ENCODE results near the gene SRBD1. TPM values are rescaled to one million over a fixed set of nuclear protein-coding genes. Genes with fewer than 3 reads are reported as not detected.

The SRBD1 gene
- polyA plus RNA-seq, 1 experiment: 2.7 TPM

DNA sequence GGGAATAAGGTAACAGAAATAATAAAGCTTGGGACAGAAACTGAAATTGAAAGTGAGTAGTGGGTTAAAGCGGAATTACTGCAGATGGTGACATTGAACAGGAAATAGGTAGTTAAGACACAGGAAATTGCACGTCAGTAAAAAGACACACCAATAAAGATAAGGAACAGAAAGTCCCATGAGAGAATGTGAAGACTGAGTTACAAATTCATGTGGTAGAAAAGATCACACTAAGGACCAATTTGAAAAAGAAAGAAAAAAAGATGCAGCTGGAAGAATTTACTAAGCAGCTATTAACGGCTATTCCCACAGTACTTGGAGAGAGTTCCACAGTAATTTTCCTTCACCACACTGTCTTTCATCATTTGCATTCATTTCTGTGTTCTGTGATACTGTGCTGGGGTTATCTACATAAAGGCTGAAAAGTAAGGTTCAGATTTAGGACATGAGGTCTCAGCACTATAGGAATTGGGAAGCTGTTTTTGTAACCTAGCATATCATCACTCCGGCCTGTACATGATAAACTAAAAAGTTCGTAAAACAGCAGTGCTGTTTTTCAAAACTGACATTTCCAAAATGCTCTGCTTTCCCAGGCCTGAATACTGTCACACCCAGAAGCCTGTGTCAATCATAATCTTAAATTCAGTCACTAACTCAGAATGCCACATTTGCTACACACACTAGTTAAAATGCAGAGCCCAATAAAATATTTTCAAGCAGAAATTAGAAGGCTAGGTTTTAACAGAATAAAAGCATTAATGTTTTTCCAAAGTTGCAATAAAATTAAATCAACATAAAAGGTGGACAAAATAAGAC is 42.9 kb downstream of the SRBD1 start:
- ChIA-PET CTCF (interaction anchor here (1.2 to 1.3 kb wide), 2 partner anchors 11 to 586 kb away, joined by 3 to 4 read pairs; no protein-coding TSS in a partner anchor), POLR2A (no interaction called here)
- Histone ChIP-seq H3K36me3 (ENCODE audit: control insufficient read depth, insufficient read depth, low read length) (no peaks in the 10 kb centered on the region), H3K27me3 (ENCODE audit: control insufficient read depth, insufficient read depth, low read length) (no peaks in the 10 kb centered on the region), H3K4me3 (ENCODE audit: low read depth, low read length) (no peak overlapping the region)
- TF ChIP-seq, protein P1, sequence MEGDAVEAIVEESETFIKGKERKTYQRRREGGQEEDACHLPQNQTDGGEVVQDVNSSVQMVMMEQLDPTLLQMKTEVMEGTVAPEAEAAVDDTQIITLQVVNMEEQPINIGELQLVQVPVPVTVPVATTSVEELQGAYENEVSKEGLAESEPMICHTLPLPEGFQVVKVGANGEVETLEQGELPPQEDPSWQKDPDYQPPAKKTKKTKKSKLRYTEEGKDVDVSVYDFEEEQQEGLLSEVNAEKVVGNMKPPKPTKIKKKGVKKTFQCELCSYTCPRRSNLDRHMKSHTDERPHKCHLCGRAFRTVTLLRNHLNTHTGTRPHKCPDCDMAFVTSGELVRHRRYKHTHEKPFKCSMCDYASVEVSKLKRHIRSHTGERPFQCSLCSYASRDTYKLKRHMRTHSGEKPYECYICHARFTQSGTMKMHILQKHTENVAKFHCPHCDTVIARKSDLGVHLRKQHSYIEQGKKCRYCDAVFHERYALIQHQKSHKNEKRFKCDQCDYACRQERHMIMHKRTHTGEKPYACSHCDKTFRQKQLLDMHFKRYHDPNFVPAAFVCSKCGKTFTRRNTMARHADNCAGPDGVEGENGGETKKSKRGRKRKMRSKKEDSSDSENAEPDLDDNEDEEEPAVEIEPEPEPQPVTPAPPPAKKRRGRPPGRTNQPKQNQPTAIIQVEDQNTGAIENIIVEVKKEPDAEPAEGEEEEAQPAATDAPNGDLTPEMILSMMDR (IDR thresholded peaks at IDR 0.05; ENCODE audit: insufficient read depth, low read depth, low read length): no peak
- no peak for DNase-seq (ENCODE audit: low read depth)

DNA sequence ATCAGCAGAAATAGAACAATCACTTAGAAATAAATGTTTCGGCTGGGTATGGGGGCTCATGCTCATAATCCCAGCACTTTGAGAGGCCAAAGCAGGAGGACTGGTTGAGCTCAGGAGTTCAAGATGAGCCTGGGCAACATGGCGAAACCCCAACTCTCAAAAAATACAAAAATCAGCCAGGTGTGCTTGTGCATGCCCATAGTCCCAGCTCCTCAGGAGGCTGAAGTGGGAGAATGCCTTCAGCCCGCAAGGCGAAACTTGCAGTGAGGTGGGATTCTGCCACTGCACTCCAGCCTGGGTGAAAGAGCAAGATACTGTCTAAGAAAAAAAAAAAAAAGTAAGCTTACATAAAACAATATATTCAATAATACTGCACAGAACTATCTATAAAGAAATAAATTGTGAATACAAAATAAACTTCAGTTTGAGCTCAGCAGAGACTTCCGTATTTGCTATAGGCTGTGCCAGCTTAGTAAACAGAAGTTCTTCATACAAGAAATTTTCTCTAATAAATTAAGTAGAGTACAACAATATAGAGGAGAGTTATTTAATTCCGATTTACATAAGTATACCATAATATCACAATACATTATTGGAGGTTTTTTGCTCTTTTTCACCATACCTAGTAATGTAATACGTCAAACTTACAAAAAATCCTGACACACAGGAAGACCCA is 43.6 kb downstream of the SRBD1 start:
- H3K27me3 ChIP-seq (ENCODE audit: control insufficient read depth, insufficient read depth, low read length): no peaks in the 10 kb centered on the region
- ChIA-PET POLR2A (no interaction called here), CTCF (interaction anchor here (1.2 to 1.3 kb wide), 2 partner anchors 12 to 585 kb away, joined by 3 to 4 read pairs; no protein-coding TSS in a partner anchor)
- H3K36me3 ChIP-seq (ENCODE audit: control insufficient read depth, insufficient read depth, low read length): no peaks in the 10 kb centered on the region
- no peak for DNase-seq (ENCODE audit: low read depth)
- TF ChIP-seq, protein P1 (IDR thresholded peaks at IDR 0.05; ENCODE audit: insufficient read depth, low read depth, low read length): no peak
- H3K4me3 ChIP-seq (ENCODE audit: low read depth, low read length): no peak overlapping the region

DNA sequence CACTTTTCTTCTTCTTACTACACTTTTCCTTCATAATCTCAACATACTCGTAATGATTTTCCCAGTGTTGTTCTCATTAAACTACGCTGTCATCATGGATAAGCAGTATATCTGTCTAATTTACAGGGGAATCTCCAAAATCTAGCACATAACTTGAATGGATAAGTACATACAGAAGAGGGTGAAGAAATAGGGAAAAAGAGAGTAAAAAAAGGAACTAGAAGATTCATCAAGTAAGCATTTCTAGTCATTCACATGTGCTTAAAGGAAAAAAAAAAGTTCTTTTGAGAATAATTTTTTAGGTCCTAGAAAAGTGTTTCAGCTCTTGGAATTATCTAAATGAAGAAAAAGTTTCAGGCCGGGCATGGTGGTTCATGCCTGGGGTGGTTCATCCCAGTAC is 51.6 kb downstream of the SRBD1 start:
- H3K4me3 ChIP-seq (ENCODE audit: low read depth, low read length): no peak overlapping the region
- ChIA-PET CTCF (interaction anchor here (0.6 to 1.0 kb wide), 2 partner anchors 503 to 578 kb away, joined by 3 read pairs; no protein-coding TSS in a partner anchor), POLR2A (no interaction called here)
- TF ChIP-seq, protein P1 (IDR thresholded peaks at IDR 0.05; ENCODE audit: insufficient read depth, low read depth, low read length): no peak
- H3K27me3 ChIP-seq (ENCODE audit: control insufficient read depth, insufficient read depth, low read length): no peaks in the 10 kb centered on the region
- H3K36me3 ChIP-seq (ENCODE audit: control insufficient read depth, insufficient read depth, low read length): no peaks in the 10 kb centered on the region
- DNase-seq (ENCODE audit: low read depth): no peak

DNA sequence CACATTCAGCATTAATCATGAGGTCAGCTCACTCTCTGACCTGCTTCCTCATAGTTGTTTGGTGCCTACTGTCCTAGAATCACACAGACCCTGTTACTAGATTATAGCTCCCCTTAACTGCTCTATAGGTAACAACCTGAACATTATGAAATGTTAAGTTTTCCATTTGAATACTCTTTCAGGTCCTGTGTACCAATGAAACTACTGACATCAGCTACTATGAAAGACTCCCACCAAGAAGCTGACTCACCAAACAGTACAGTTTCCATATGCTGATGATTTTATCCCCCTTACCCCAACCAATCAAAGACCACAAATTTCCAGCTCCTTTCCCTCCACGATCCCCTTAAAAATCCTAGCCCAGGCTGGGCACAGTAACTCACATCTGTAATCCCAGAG is 56.3 kb downstream of the SRBD1 start:
- DNase-seq (ENCODE audit: low read depth): no peak
- Histone ChIP-seq H3K4me3 (ENCODE audit: low read depth, low read length) (no peak overlapping the region), H3K27me3 (ENCODE audit: control insufficient read depth, insufficient read depth, low read length) (no peaks in the 10 kb centered on the region), H3K36me3 (ENCODE audit: control insufficient read depth, insufficient read depth, low read length) (no peaks in the 10 kb centered on the region)
- TF ChIP-seq, protein P1 (IDR thresholded peaks at IDR 0.05; ENCODE audit: insufficient read depth, low read depth, low read length): no peak
- ChIA-PET POLR2A (no interaction called here), CTCF (interaction anchor here (1.1 kb wide), 1 partner anchor 26 kb away, joined by 3 read pairs; no protein-coding TSS in a partner anchor)

DNA sequence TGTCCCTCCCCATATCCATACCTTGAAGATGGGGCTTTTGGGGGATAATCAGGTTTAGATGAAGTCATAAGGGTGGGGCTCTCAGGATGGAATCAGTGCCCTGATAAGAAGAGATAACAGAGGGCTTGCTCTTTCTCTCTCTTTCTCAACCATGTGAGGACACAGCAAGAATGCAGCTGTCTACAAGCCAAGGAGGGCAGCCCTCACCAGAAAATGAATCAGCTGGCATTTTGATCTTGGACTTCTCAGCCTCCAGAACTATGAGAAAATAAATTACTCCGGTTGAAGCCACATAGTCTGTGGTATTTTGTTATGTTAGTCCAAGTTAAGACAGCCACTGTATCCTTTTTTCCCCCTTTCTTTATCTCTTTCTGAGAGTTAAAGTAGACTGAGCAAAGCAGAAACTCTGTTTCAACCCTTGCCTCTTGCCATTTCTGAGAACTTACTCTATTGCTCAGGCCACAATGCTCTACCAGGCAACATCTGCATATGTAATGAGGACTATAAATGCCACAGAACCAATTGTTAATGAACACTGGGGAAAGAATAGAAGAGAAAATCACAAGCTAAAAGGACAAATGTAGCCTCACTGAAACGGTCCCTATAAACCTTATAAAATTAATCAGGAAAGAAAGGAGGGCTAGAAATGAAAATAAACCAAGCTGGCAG is 56.9 kb downstream of the SRBD1 start:
- TF ChIP-seq, protein P1 (IDR thresholded peaks at IDR 0.05; ENCODE audit: insufficient read depth, low read depth, low read length): no peak
- ChIA-PET CTCF (interaction anchor here (1.1 kb wide), 1 partner anchor 26 kb away, joined by 3 read pairs; no protein-coding TSS in a partner anchor), POLR2A (no interaction called here)
- no peaks in the 10 kb centered on the region for H3K36me3 ChIP-seq (ENCODE audit: control insufficient read depth, insufficient read depth, low read length)
- DNase-seq (ENCODE audit: low read depth): no peak
- H3K27me3 ChIP-seq (ENCODE audit: control insufficient read depth, insufficient read depth, low read length): no peaks in the 10 kb centered on the region
- H3K4me3 ChIP-seq (ENCODE audit: low read depth, low read length): no peak overlapping the region

All from BJ (cell line).